Measurements from ENCODE around the gene ZNF717.
"Not testable (repeated sequence)": the region's sequence is repeated elsewhere in the genome, so short reads cannot be mapped to it uniquely, and the experiment has no call there.

The ZNF717 gene

GRCh38 chr3:75785081-75785755 lies at the start of gene ZNF717:
TSS of gene ZNF717 (minus strand) at chr3:75785549. CDS start at chr3:75783362, 2,187 bp downstream.
- peak; percentile 3 for DNase-seq

- DNase-seq = not testable (repeated sequence)
Measured at GRCh38 chr3:75831076-75831475, 45.7 kb upstream of the ZNF717 start.

- not testable (repeated sequence) for DNase-seq
Measured at GRCh38 chr3:75818019-75818418, 32.7 kb upstream of the ZNF717 start.

- DNase-seq = not testable (repeated sequence)
Measured at GRCh38 chr3:75816287-75817180, 31.2 kb upstream of the ZNF717 start.

- DNase-seq = no peak
Measured at GRCh38 chr3:75814797-75815196, 29.4 kb upstream of the ZNF717 start.

DNA sequence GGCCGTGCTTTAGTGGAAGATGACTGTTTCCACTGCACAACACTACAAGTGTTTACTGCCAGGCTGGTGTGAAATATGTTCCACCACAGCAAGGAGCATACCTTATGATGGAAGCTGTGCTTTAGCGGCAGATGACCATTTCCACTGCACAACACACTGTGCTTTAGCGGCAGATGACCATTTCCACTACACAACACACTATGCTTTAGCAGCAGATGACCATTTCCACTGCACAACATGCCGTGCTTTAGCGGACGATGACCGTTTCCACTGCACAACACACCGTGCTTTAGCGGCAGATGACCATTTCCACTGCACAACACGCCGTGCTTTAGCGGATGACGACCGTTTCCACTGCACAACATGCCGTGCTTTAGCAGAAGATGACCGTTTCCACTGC lies 2.8 kb downstream of the ZNF717 start:
- DNase-seq = no peak

DNA sequence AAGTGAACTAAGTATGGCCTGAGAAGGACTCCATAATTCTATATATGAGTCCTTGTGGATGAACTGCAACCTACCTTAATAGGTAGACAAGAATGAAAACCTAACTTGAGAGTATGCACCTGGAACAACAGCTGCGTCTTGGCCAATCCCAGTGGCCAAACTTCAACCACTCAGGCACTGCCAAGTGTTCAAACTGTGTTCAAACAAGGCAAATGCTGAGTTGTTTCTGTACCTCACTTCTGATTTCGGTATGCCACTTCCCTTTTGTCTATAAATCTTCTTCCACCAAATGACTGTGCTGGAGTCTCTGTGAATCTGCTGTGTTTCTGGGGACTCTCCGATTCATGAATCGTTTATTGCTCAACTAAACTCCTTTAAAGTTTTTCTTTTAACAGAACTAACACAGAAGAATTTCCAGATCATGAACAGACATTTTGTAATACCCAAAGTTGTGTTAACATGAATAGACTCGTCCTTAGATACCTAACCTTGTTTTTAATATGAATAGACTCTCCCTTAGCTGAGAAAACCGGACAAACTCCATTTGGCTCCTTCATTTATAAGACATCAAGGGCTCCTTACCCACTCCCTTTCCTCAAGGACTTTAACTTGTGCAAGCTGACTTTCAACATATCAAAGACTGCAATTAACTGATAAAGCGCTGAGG lies 4.1 kb downstream of the ZNF717 start:
- DNase-seq = no peak

DNA sequence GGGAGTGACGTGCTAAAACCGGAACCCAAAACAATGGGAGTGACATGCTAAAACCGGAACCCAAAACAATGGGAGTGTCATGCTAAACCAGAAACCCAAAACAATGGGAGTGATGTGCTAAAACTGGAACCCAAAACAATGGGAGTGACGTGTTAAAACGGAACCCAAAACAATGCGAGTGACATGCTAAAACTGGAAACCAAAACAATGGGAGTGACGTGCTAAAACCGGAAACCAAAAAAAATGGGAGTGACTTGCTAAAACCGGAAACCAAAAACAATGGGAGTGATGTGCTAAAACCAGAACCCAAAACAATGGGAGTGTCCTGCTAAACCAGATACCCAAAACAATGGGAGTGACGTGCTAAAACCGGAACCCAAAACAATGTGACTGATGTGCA lies 7.6 kb downstream of the ZNF717 start:
- DNase-seq = not testable (repeated sequence)

- not testable (repeated sequence) for DNase-seq
Measured at GRCh38 chr3:75771631-75772030, 13.7 kb downstream of the ZNF717 start.

- DNase-seq = no peak
Measured at GRCh38 chr3:75768303-75769017, 16.9 kb downstream of the ZNF717 start.

GRCh38 chr3:75737831-75738493 lies 47.4 kb downstream of the ZNF717 start:
- no peak for DNase-seq

DNA sequence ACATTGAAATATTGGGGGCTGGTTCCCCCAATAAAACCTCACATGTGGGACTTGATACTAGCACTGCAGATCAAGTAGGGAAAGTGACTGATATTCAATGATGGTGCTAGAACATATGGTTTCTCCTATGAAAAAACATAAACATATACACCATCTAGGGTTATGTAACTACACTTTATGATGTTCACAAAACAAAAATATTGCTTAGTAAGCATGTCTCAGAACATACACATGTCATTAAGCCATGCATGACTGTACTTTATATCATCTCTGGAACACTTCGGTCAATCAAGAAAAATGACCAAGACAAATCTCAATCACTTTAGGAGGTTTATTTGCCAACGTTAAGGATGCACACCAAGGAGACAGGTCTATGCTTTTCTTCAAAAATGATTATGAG lies 57.4 kb downstream of the ZNF717 start:
- no peak for DNase-seq

DNA sequence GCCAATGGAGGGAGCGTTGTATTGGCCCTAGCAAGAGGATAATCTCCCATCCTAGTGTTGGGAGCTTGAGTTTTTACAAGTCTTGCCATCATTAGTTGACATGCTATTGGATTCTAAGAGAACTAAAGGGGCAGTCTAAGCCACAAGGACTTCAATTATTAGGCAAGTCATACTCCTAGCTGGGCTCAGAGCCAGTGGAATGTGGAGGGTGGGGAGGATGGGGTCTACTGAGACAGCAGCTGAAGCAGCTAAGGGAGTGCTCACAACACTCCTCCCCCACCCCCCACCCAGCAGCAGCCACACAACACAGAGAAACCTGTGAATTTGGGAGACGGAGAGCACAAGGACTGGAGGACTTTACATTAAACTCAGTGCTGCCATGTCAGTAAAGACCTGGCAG lies 93.3 kb downstream of the ZNF717 start:
- DNase-seq = no peak

GRCh38 chr3:75687323-75687722 lies 98.0 kb downstream of the ZNF717 start:
- DNase-seq = no peak

Measured in NCI-H526 treated with DMSO at 0.1 percent for 48 hours (cell line).